HG03108 (cell line): ENCODE data around the gene TELO2.

Experiments used
- ATAC-seq: cut with Tn5 transposase; IDR thresholded peaks from one replicate; pipeline ENCODE4 v1.9.1; 2021; ENCODE audit warnings: moderate library complexity; ENCODE audit not compliant: unreplicated experiment

The TELO2 gene

GRCh38 chr16:1550069-1550468, 56.9 kb downstream of the TELO2 start:
- no peak for ATAC-seq

GRCh38 chr16:1550696-1551095, 57.5 kb downstream of the TELO2 start:
- no peak for ATAC-seq

- no peak for ATAC-seq
Measured at GRCh38 chr16:1551166-1551565, 58.0 kb downstream of the TELO2 start.

GRCh38 chr16:1552129-1552528, 59.0 kb downstream of the TELO2 start:
- no peak for ATAC-seq

- ATAC-seq, result no peak
Measured at GRCh38 chr16:1553946-1554825, 61.0 kb downstream of the TELO2 start.

GRCh38 chr16:1554826-1555445, 61.8 kb downstream of the TELO2 start:
- ATAC-seq, result no peak

- ATAC-seq, result no peak
Measured at GRCh38 chr16:1556254-1556653, 63.1 kb downstream of the TELO2 start.

- ATAC-seq, result no peak
Measured at GRCh38 chr16:1557074-1557473, 63.9 kb downstream of the TELO2 start.

GRCh38 chr16:1557576-1557975, 64.4 kb downstream of the TELO2 start:
- ATAC-seq, result no peak

GRCh38 chr16:1559446-1559975, 66.4 kb downstream of the TELO2 start:
- no peak for ATAC-seq
